Uterus (tissue), 4 donors: ENCODE data around the gene PSKH1. TPM values are rescaled to one million over a fixed set of nuclear protein-coding genes. Genes with fewer than 3 reads are reported as not detected.

Source experiments
- DNase-seq, 2 donors: peaks; one replicate each; pipeline ENCODE4 v3.0.0-alpha.2; 2019 to 2020
- H3K27ac ChIP-seq, 2 donors: fragments of 200-600 bp; sonication (generic); 1 replicate in 1 of 2; 2 replicates in 1 of 2; pipeline ENCODE4 v1.5.1; 2016 to 2018
- H3K27me3 ChIP-seq, 2 donors: fragments of 200-600 bp; sonication (generic); one replicate each; pipeline ENCODE4 v1.5.1; 2018 to 2019; ENCODE audit warnings: control low read depth in 1 of 2
- H3K36me3 ChIP-seq, 2 donors: fragments of 200-600 bp; sonication (generic); one replicate each; pipeline ENCODE4 v1.5.1; 2019; ENCODE audit warnings: control low read depth in 1 of 2
- H3K4me1 ChIP-seq, 2 donors: fragments of 200-600 bp; sonication (generic); one replicate each; pipeline ENCODE4 v1.5.1; 2018 to 2019; ENCODE audit warnings: control low read depth in 1 of 2
- H3K4me3 ChIP-seq, 2 donors: fragments of 200-600 bp; sonication (generic); 1 replicate in 1 of 2; 2 replicates in 1 of 2; pipeline ENCODE4 v1.5.1; 2018 to 2019; ENCODE audit warnings: mild to moderate bottlenecking in 1 of 2
- H3K9me3 ChIP-seq, 2 donors: fragments of 200-600 bp; sonication (generic); one replicate each; pipeline ENCODE4 v1.5.1; 2019; ENCODE audit warnings: control low read depth in 1 of 2
- POLR2A ChIP-seq, 2 donors: fragments of 450-650 bp; IDR thresholded peaks; one replicate each; pipeline ENCODE4 v1.6.1; 2016; ENCODE audit warnings: antibody characterized with exemption in 2 of 2, mild to moderate bottlenecking in 1 of 2, moderate library complexity in 1 of 2
- intact Hi-C: fragments of 100-400 bp; cut with DNase I; formaldehyde crosslinking; loops from one replicate; pipeline ENCODE4 v1.15.1; 2023; ENCODE audit warnings: low total_unique reads
- total RNA-seq, 4 donors: library from RNA; depleted of rRNA in 3 of 4; stranded (reverse); fragments of >200 nt in 3 of 4; gene quantifications; one replicate each; pipeline versions ENCODE4 v1.1.0 to v1.2.4, GENCODE V29; 2014 to 2023
- TF ChIP-seq, protein P1 (sequence below), 4 experiments: fragments of 200-600 bp in 2 of 4; fragments of 450-650 bp in 2 of 4; sonication (generic) in 2 of 4; IDR thresholded peaks; one replicate each; pipeline ENCODE4 v1.5.1; 2016 to 2019; ENCODE audit warnings: antibody characterized with exemption in 4 of 4, mild to moderate bottlenecking in 2 of 4, moderate library complexity in 1 of 4
- donor health status: DM: yes; HTN: yes; CAD: no.

PSKH1 gene
- total RNA-seq, 4 donors from 2014 or later: 3.1 to 34.3 (median 24.5) TPM

DNA sequence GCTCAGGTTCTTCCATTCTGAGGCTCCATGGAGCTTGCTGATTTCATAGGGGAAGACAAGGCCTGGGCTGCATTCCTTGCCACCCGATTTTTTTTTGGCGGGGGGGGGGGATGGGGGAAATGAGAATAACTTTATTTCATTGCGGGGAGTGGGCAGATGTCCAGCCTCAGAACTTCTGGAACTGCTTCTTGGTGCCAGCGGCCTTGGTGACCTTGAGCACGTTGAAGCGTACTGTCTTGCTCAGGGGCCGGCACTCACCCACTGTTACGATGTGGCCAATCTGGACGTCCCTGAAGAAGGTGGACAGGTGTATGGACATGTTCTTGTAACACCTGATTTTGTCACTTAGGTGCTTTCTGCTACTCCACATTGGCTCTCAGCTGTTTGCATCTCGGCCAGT lies 37.3 kb upstream of the PSKH1 start:
- H3K4me1 ChIP-seq: peaks cover 6 to 10% of the 10 kb centered on the region in 2 donors
- H3K4me3 ChIP-seq: no peak overlapping the region
- intact Hi-C loops: no loop called here
- DNase-seq: no peak
- no peaks in the 10 kb centered on the region for H3K27me3 ChIP-seq
- H3K27ac ChIP-seq: no peak overlapping the region
- H3K9me3 ChIP-seq: no peaks in the 10 kb centered on the region
- H3K36me3 ChIP-seq: no peaks in the 10 kb centered on the region
- TF ChIP-seq, protein P1, sequence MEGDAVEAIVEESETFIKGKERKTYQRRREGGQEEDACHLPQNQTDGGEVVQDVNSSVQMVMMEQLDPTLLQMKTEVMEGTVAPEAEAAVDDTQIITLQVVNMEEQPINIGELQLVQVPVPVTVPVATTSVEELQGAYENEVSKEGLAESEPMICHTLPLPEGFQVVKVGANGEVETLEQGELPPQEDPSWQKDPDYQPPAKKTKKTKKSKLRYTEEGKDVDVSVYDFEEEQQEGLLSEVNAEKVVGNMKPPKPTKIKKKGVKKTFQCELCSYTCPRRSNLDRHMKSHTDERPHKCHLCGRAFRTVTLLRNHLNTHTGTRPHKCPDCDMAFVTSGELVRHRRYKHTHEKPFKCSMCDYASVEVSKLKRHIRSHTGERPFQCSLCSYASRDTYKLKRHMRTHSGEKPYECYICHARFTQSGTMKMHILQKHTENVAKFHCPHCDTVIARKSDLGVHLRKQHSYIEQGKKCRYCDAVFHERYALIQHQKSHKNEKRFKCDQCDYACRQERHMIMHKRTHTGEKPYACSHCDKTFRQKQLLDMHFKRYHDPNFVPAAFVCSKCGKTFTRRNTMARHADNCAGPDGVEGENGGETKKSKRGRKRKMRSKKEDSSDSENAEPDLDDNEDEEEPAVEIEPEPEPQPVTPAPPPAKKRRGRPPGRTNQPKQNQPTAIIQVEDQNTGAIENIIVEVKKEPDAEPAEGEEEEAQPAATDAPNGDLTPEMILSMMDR (IDR thresholded peaks at IDR 0.05): no peak
- no peak for TF ChIP-seq POLR2A (IDR thresholded peaks at IDR 0.05)

DNA sequence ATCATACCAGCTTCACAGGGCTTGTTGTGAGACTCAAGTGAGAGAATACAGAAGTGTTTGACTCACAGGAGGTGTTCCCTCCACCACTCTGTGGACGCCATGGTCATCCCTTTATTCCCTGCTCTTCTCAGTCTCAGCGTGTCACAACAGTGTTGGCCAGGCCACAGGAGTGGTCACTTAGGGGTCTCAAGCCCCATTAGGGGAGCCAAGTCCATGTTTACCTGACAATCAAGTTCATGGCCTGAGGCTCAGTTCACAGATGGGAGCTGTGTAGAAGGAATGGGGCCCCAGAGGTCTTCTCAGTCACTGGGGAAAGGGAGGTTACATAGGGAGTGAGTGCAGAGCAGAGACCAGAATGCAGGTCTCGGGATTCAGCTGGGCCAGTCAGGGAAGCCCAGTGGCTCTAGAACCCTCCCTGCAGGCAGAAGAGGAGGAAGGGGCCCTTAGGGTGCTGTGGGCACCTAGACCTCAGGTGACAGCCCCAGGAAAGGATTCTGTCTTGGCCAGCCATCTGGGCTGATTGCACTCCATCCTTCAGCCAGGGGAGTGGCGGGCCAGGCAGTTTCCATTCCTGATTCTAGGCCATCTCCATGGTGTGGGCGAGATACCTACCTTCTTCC lies 36.0 kb upstream of the PSKH1 start:
- Histone ChIP-seq H3K27ac (peak overlapping the region; percentile 55 to 76), H3K9me3 (no peaks in the 10 kb centered on the region), H3K4me1 (peaks cover 6 to 10% of the 10 kb centered on the region in 2 donors), H3K4me3 (no peak overlapping the region), H3K27me3 (no peaks in the 10 kb centered on the region), H3K36me3 (no peaks in the 10 kb centered on the region)
- DNase-seq: no peak
- no peak for TF ChIP-seq POLR2A (IDR thresholded peaks at IDR 0.05)
- TF ChIP-seq, protein P1 (IDR thresholded peaks at IDR 0.05): no peak
- intact Hi-C loops: no loop called here

DNA sequence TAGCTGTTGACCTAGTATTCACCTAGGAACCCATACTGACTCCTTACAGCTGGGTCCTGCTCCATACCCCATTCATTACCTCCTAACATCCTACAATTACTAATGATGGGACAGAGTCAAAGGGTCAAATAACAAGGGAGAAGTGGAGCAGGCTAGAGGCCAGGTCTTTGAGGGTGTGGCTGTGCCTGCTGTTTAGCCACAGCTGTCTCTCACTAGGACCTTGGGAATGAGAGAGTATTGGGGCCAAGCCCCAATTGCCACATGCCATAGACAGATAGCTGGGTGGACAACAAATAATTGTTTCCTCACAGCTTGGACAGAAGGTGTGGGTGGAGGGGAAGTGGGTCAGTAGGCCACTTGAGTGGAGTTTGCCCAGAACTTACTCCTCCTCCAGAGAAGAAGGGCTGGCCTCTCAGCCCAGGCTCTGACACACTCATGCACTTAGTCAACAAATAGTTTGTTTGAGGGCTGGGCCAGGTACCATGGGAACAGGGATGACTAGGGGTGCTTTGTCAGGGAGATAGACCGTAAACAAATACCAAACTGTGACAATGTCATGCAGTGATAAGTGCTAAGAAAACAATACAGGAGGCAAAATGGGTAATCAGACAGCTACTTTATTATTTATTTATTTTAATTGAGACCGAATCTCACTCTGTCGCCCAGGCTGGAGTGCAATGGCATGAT lies 35.4 kb upstream of the PSKH1 start:
- H3K27me3 ChIP-seq: no peaks in the 10 kb centered on the region
- peak overlapping the region; percentile 75 to 76 for H3K27ac ChIP-seq
- DNase-seq: peak; percentile 76 to 82
- no peak for TF ChIP-seq POLR2A (IDR thresholded peaks at IDR 0.05)
- TF ChIP-seq, protein P1 (IDR thresholded peaks at IDR 0.05): no peak
- intact Hi-C loops: no loop called here
- peaks cover 6 to 10% of the 10 kb centered on the region in 2 donors for H3K4me1 ChIP-seq
- H3K36me3 ChIP-seq: no peaks in the 10 kb centered on the region
- no peak overlapping the region for H3K4me3 ChIP-seq
- no peaks in the 10 kb centered on the region for H3K9me3 ChIP-seq

DNA sequence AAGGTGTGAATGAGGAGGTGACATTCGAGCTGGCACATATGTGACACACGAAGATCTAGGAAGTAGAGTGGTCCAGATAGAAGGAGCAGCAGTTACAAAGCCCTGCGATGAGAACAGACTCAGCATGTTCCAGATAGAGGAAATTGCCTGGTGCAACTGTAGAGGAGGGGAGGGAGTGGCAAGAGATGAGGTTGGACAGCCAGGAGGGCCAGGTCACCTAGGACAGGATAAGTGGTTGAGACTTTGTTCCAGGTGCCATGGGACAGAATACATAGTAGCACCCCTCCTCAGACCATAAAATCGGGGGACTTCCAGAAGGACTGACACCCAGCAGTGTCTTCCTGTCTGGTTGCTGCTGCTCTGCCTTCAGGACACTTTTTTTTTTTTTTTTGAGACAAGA lies 34.6 kb upstream of the PSKH1 start:
- no peak for DNase-seq
- no peak for TF ChIP-seq POLR2A (IDR thresholded peaks at IDR 0.05)
- TF ChIP-seq, protein P1 (IDR thresholded peaks at IDR 0.05): no peak
- intact Hi-C loops: no loop called here
- Histone ChIP-seq H3K4me3 (no peak overlapping the region), H3K27me3 (no peaks in the 10 kb centered on the region), H3K36me3 (no peaks in the 10 kb centered on the region), H3K4me1 (peaks cover 6 to 10% of the 10 kb centered on the region in 2 donors), H3K9me3 (no peaks in the 10 kb centered on the region), H3K27ac (peak overlapping the region; percentile 75 to 76)
